NCI-H2107 (cell line): ENCODE results near the gene SH2D1A.
"Not testable (repeated sequence)": the region's sequence is repeated elsewhere in the genome, so short reads cannot be mapped to it uniquely, and the experiment has no call there.

ENCODE experiments used
- DNase-seq: peaks from one replicate; lab custom pipeline; 2025; lab: John Stamatoyannopoulos, UW

SH2D1A gene

GRCh38 chrX:124354648-124355047 is 8.3 kb downstream of the SH2D1A start:
- DNase-seq: no peak

GRCh38 chrX:124358800-124359383 is 12.5 kb downstream of the SH2D1A start:
- no peak for DNase-seq

- DNase-seq: no peak
Observed at GRCh38 chrX:124362072-124362471, 15.7 kb downstream of the SH2D1A start.

GRCh38 chrX:124362761-124363160 is 16.4 kb downstream of the SH2D1A start:
- no peak for DNase-seq

GRCh38 chrX:124369722-124370121 is 23.4 kb downstream of the SH2D1A start:
- DNase-seq: no peak

- DNase-seq: no peak
Observed at GRCh38 chrX:124373348-124373747, 27.0 kb downstream of the SH2D1A start.

GRCh38 chrX:124378643-124379042 is 32.3 kb downstream of the SH2D1A start:
- no peak for DNase-seq

GRCh38 chrX:124383354-124383753 is 37.0 kb downstream of the SH2D1A start:
- no peak for DNase-seq

GRCh38 chrX:124386401-124386800 is 40.0 kb downstream of the SH2D1A start:
- no peak for DNase-seq

GRCh38 chrX:124388562-124388961 is 42.2 kb downstream of the SH2D1A start:
- DNase-seq: peak; percentile 6

- DNase-seq: no peak
Observed at GRCh38 chrX:124392794-124393193, 46.4 kb downstream of the SH2D1A start.

GRCh38 chrX:124393238-124393637 is 46.9 kb downstream of the SH2D1A start:
- DNase-seq: no peak

- no peak for DNase-seq
Observed at GRCh38 chrX:124393659-124394058, 47.3 kb downstream of the SH2D1A start.

- DNase-seq: no peak
Observed at GRCh38 chrX:124395145-124395880, 49.0 kb downstream of the SH2D1A start.

GRCh38 chrX:124401696-124402095 is 55.3 kb downstream of the SH2D1A start:
- no peak for DNase-seq

- no peak for DNase-seq
Observed at GRCh38 chrX:124405868-124406267, 59.5 kb downstream of the SH2D1A start.

- no peak for DNase-seq
Observed at GRCh38 chrX:124406294-124407014, 60.1 kb downstream of the SH2D1A start.

GRCh38 chrX:124407226-124407625 is 60.9 kb downstream of the SH2D1A start:
- no peak for DNase-seq

GRCh38 chrX:124408380-124408779 is 62.0 kb downstream of the SH2D1A start:
- DNase-seq: not testable (repeated sequence)

GRCh38 chrX:124413244-124413643 is 66.9 kb downstream of the SH2D1A start:
- no peak for DNase-seq

- DNase-seq: no peak
Observed at GRCh38 chrX:124414281-124414680, 67.9 kb downstream of the SH2D1A start.

GRCh38 chrX:124415115-124415800 is 68.9 kb downstream of the SH2D1A start:
- no peak for DNase-seq
